HepG2 (cell line): ENCODE data around the gene SKI. TPM values are rescaled to one million over a fixed set of nuclear protein-coding genes. Genes with fewer than 3 reads are reported as not detected.

Experiments
- CSRNP1 ChIP-seq: sonication (generic); formaldehyde crosslinking; IDR thresholded peaks from 2 replicates; pipeline ENCODE4 v1.8.1; 2023; ENCODE audit warnings: mild to moderate bottlenecking, missing genetic modification reagents
- CSRNP2 ChIP-seq: sonication (generic); formaldehyde crosslinking; conservative IDR thresholded peaks from 2 replicates; pipeline ENCODE4 v1.8.0; 2022; ENCODE audit warnings: low read depth, missing genetic modification reagents
- ETV6 ChIP-seq: sonication (generic); formaldehyde crosslinking; conservative IDR thresholded peaks from 2 replicates; pipeline ENCODE4 v1.4.0; 2020; ENCODE audit warnings: missing genetic modification reagents
- FOXC1 ChIP-seq: sonication (generic); formaldehyde crosslinking; IDR thresholded peaks from 2 replicates; pipeline ENCODE4 v1.8.0; 2022; ENCODE audit warnings: mild to moderate bottlenecking, missing genetic modification reagents, borderline replicate concordance
- HNRNPLL ChIP-seq: fragments of 200-400 bp; formaldehyde crosslinking; IDR thresholded peaks from 2 replicates; pipeline ENCODE4 v1.6.1; 2017; ENCODE audit warnings: mild to moderate bottlenecking, low read depth, low read length; ENCODE audit not compliant: poor library complexity, severe bottlenecking
- PHF20 ChIP-seq: sonication (generic); formaldehyde crosslinking; IDR thresholded peaks from 2 replicates; pipeline ENCODE4 v1.5.0; 2020; ENCODE audit warnings: mild to moderate bottlenecking, missing genetic modification reagents
- POGK ChIP-seq: sonication (generic); formaldehyde crosslinking; conservative IDR thresholded peaks from 2 replicates; pipeline ENCODE4 v1.8.0; 2022; ENCODE audit warnings: mild to moderate bottlenecking, moderate library complexity, missing genetic modification reagents
- PTBP1 ChIP-seq: fragments of 200-400 bp; formaldehyde crosslinking; IDR thresholded peaks from 2 replicates; pipeline ENCODE4 v1.6.1; 2018; ENCODE audit warnings: low read length, low read depth; ENCODE audit not compliant: poor library complexity, severe bottlenecking
- REPIN1 ChIP-seq: sonication (generic); formaldehyde crosslinking; IDR thresholded peaks from 2 replicates; pipeline ENCODE4 v1.8.0; 2022; ENCODE audit warnings: missing genetic modification reagents, low read depth, mild to moderate bottlenecking, borderline replicate concordance
- SP5 ChIP-seq: IDR thresholded peaks from 2 replicates; pipeline ENCODE4 v1.6.1; 2016; ENCODE audit warnings: low read depth, borderline replicate concordance
- SPEN ChIP-seq: sonication (generic); formaldehyde crosslinking; IDR thresholded peaks from 2 replicates; pipeline ENCODE4 v1.5.1; 2020; ENCODE audit warnings: low read depth, mild to moderate bottlenecking, missing genetic modification reagents
- YEATS4 ChIP-seq: sonication (generic); formaldehyde crosslinking; IDR thresholded peaks from 2 replicates; pipeline ENCODE4 v1.4.0; 2020; ENCODE audit warnings: missing genetic modification reagents, borderline replicate concordance
- YY1 ChIP-seq: IDR thresholded peaks from 2 replicates; pipeline ENCODE4 v1.6.1; 2011; ENCODE audit warnings: low read length, low read depth, moderate library complexity, mild to moderate bottlenecking; ENCODE audit not compliant: insufficient read depth, insufficient replicate concordance
- ZBTB7B ChIP-seq: sonication (generic); formaldehyde crosslinking; IDR thresholded peaks from 2 replicates; pipeline ENCODE4 v1.4.0; 2020; ENCODE audit warnings: missing genetic modification reagents
- ZKSCAN8 ChIP-seq: IDR thresholded peaks from 2 replicates; pipeline ENCODE4 v1.6.1; 2016; ENCODE audit warnings: borderline replicate concordance, missing genetic modification reagents, missing compliant biosample characterization
- ZNF687 ChIP-seq: sonication (generic); formaldehyde crosslinking; IDR thresholded peaks from 2 replicates; pipeline ENCODE4 v1.5.1; 2020; ENCODE audit warnings: mild to moderate bottlenecking, missing genetic modification reagents, moderate library complexity
- ZSCAN31 ChIP-seq: sonication (generic); formaldehyde crosslinking; IDR thresholded peaks from 2 replicates; pipeline ENCODE4 v1.5.0; 2020; ENCODE audit warnings: low read depth, mild to moderate bottlenecking, missing genetic modification reagents
- polyA plus RNA-seq, 8 experiments: library from polyadenylated mRNA; depleted of rRNA in 3 of 8; stranded (reverse) in 7 of 8; unstranded in 1 of 8; fragments of >200 nt; fragmentation: Illumina TruSeq in 4 of 8; extraction: Trizol in 4 of 8; gene quantifications; 2 replicates each; pipeline versions ENCODE4 v1.2.1 to v1.2.3, GENCODE V29; 2011 to 2016; ENCODE audit warnings: low read depth in 4 of 8, missing spikeins in 1 of 8, mixed read lengths in 1 of 8; ENCODE audit not compliant: insufficient read depth in 1 of 8
- total RNA-seq, 5 experiments: library from RNA; depleted of rRNA; stranded (reverse); fragments of >200 nt; fragmentation: Illumina TruSeq; extraction: Trizol; gene quantifications; 2 replicates each; pipeline ENCODE4 v1.2.3, GENCODE V29; 2016; ENCODE audit warnings: low read depth in 1 of 5

SKI gene
- total and polyA plus RNA-seq, 2 of the 13 experiments (the other 11 are each of a cell fraction or from before 2014, with no cell fraction given), result 4.7 to 6.9 TPM

- TF ChIP-seq YEATS4 (CRISPR knock-in tag) (peak; percentile 60; the same call in 1 of the 2 replicates), POGK (CRISPR knock-in tag) (peak; percentile 78; the same call in 1 of the 2 replicates), CSRNP1 (CRISPR knock-in tag) (peak; percentile 55; the same call in 1 of the 2 replicates), REPIN1 (0 out of 2 replicates have a peak, but pooled peaks have one; percentile 20), ETV6 (peak; percentile 62; the same call in 1 of the 2 replicates), ZKSCAN8 (CRISPR knock-in tag) (peak; percentile 45; the same call in 1 of the 2 replicates), PHF20 (CRISPR knock-in tag) (peak; percentile 55), HNRNPLL (peak; percentile 59), FOXC1 (CRISPR knock-in tag) (peak; percentile 92; the same call in 1 of the 2 replicates), SP5 (CRISPR knock-in tag) (peak; percentile 51; the same call in 1 of the 2 replicates), CSRNP2 (CRISPR knock-in tag) (no peak), ZBTB7B (CRISPR knock-in tag) (peak; percentile 99), SPEN (CRISPR knock-in tag) (peak; percentile 57), PTBP1 (peak; percentile 75), ZNF687 (CRISPR knock-in tag) (peak; percentile 82), ZSCAN31 (CRISPR knock-in tag) (no peak), YY1 (peak; percentile 36)
Measured at GRCh38 chr1:2194898-2195673, 33.0 kb upstream of the SKI start (continued).
